Hypothalamus (tissue), 51 donors: ENCODE data around the gene ATRNL1.
"Not testable (repeated sequence)": the region's sequence is repeated elsewhere in the genome, so short reads cannot be mapped to it uniquely, and the experiment has no call there.

ENCODE experiments used
- DNase-seq, 51 donors: peaks; one replicate each; lab custom pipeline; 2025; lab: John Stamatoyannopoulos, UW

The ATRNL1 gene

GRCh38 chr10:115390607-115391006 is 297.4 kb downstream of the ATRNL1 start:
- no peak for DNase-seq

DNA sequence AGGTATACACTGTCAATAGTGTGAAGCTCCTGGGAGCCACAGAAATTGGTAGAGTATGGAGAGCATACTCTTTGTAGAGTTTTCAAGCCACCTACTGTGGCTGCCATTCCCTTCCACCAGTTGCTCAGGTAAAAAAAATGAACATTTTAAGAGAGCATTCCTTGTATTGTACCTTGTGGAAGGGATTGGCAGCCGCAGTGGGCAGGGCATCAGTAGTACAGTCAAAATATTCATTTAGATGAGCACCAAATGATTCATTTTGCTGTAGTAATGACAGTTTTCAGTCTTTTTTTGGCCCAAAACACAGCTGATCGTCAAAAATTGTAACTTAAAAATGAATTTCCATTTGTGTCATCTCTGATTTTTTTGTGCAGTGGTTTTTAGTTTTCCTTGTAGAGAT is 304.9 kb downstream of the ATRNL1 start:
- DNase-seq, result no peak

GRCh38 chr10:115402699-115403098 is 309.5 kb downstream of the ATRNL1 start:
- no peak for DNase-seq

GRCh38 chr10:115405838-115406237 is 312.7 kb downstream of the ATRNL1 start:
- DNase-seq, result not testable (repeated sequence)

DNA sequence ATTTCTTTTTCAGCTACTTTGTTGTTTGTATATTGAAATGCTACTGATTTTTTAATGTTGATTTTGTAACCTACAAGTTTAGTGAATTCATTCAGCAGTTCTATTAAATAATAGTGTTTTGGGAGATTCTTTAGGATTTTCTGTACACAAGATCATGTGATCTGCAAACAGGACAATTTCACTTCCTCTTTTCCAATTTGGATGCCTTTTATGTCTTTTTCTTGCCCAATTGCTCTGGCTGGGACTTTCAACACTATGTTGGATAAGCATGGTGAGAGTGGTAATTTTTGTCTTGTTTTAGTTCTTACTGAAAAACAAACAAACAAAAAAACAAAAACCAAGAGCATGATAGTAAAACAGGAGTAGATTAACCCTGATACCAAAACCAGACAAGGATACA is 316.2 kb downstream of the ATRNL1 start:
- no peak for DNase-seq

- peak in 2 of 51 donors; percentile 1 to 3 for DNase-seq
Measured at GRCh38 chr10:115417585-115418265, 324.6 kb downstream of the ATRNL1 start.

DNA sequence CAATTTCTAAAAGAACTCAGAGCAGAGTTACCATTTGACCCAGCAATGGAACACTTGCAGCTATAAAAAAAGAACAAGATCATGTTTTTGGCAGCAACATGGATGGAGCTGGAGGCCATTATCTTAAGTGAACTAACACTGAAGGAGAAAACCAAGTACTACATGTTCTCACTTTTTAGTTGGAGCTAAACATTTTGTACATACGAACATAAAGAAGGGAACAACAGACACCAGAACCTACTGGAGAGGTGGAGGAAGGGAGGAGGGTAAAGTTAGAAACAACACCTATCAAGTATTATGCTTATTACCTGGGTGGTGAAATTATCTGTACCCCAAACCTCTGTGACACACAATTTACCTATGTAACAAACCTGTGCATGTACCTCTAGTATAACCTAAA is 329.5 kb downstream of the ATRNL1 start:
- no peak for DNase-seq

DNA sequence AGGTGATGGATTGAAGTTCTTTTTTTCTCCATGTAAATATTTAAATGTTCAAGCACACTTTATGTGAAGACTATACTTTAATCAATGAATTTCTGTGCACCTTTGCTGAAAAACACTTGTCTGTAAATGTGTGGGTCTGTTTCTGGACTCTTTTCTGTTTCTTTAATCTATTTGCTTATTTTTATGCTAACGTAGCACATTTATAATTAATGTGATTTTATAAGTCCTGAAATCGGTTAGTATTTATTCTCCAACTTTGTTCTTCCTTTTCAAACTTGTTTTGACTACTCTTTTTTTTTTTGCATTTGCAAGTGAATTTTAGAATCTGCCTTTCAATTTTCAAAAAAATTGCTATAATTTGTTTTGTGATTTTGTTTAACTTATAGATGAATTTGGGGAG is 334.4 kb downstream of the ATRNL1 start:
- no peak for DNase-seq

GRCh38 chr10:115432188-115432819 is 339.1 kb downstream of the ATRNL1 start:
- DNase-seq, result peak in 1 of 51 donors; percentile 2

- no peak for DNase-seq
Measured at GRCh38 chr10:115436999-115437398, 343.8 kb downstream of the ATRNL1 start.

GRCh38 chr10:115441907-115442545 is 348.9 kb downstream of the ATRNL1 start:
- no peak for DNase-seq

- no peak for DNase-seq
Measured at GRCh38 chr10:115456812-115457211, 363.6 kb downstream of the ATRNL1 start.

- DNase-seq, result no peak
Measured at GRCh38 chr10:115483294-115483693, 390.1 kb downstream of the ATRNL1 start.

GRCh38 chr10:115491526-115492140 is 398.5 kb downstream of the ATRNL1 start:
- no peak for DNase-seq

- no peak for DNase-seq
Measured at GRCh38 chr10:115503546-115503945, 410.4 kb downstream of the ATRNL1 start.

- no peak for DNase-seq
Measured at GRCh38 chr10:115514895-115515294, 421.7 kb downstream of the ATRNL1 start.

- DNase-seq, result no peak
Measured at GRCh38 chr10:115525141-115525540, 432.0 kb downstream of the ATRNL1 start.

DNA sequence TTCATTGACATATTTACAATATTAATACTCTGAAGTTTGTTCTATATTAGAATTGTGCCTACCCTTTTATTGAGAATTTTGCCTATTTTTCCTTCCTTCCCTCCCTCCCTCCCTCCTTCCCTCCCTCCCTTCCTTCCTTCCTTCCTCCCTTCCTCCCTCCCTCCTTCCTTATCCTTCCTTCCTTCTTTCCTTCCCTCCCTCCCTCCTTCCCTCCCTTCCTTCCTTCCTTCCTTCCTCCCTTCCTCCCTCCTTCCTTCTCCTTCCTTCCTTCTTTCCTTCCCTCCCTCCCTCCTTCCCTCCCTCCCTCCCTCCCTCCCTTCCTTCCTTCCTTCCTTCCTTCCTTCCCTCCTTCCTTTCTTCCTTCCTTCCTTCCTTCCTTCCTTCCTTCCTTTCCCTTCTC is 434.5 kb downstream of the ATRNL1 start:
- not testable (repeated sequence) for DNase-seq

GRCh38 chr10:115536401-115536800 is 443.2 kb downstream of the ATRNL1 start:
- not testable (repeated sequence) for DNase-seq

DNA sequence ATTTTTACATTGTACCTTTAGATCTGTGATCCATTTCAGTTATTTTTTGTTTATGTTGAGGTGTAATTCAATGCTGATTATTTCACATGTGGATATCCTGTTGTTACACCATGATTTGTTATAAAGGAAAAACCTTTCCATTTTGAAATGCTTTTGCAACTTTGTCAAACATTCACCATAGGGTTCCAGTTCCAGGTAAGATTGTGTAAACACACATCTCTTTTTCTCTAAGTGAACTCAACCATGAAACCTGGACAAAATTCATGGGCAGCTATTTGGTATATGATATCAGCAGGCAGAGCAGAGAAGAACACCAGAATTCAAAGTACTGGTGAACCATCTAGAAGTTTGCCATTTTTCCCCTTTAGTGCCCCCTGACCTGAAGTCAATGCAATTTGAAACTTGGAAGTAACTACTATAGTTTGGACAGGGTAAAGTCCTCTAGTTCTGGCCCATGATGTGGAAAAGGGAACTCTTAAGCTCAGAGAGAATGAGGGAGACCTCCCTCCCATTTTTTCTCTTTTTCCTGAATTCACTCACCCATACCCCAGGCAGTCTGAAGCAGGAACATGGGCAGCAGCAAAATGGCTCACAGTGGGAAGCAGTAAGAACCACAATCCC is 446.1 kb downstream of the ATRNL1 start:
- DNase-seq, result no peak

- no peak for DNase-seq
Measured at GRCh38 chr10:115555887-115556402, 462.8 kb downstream of the ATRNL1 start.
